HUDEP-2 (cell line): Measurements from ENCODE around the gene CLASP2.
"Not testable (repeated sequence)": the region's sequence is repeated elsewhere in the genome, so short reads cannot be mapped to it uniquely, and the experiment has no call there.

Experiments used
- DNase-seq, 76 experiments: peaks; one replicate each; lab custom pipeline; 2025; ENCODE audit not compliant: unreplicated experiment in 76 of 76; lab: John Stamatoyannopoulos, UW

The CLASP2 gene

GRCh38 chr3:33717866-33718594, at the start of gene CLASP2:
Gene CLASP2 (minus strand): TSS chr3:33718254. CDS start chr3:33718002, 252 bp downstream.
- DNase-seq = peak in 74 of 76 experiments; percentile 22 to 85 (median 67)

- DNase-seq = no peak
These were observed 40.8 kb upstream of the CLASP2 start for GRCh38 chr3:33758864-33759263.

DNA sequence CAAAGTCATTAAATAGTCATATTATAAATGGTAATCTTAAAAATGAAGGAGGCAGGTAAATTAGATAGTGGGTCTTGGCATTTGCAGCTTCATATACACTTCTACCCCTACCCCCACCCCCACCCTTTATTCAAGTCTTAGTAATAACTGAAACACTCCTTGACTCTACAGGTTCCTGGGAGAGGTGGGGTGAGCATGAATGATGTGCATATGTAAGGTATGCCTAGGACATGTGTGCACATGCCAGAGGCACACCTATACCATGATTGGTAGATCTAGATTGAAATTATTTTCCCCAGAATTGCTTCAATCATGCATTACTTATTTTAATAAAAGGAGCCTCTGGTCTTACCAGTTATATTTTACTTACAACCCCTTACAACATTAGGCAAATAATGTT, 40.2 kb upstream of the CLASP2 start:
- no peak for DNase-seq

- not testable (repeated sequence) for DNase-seq
These were observed 36.3 kb upstream of the CLASP2 start for GRCh38 chr3:33754391-33754790.

- no peak for DNase-seq
These were observed 33.3 kb upstream of the CLASP2 start for GRCh38 chr3:33751336-33751735.

- DNase-seq = no peak
These were observed 32.1 kb upstream of the CLASP2 start for GRCh38 chr3:33750211-33750548.

DNA sequence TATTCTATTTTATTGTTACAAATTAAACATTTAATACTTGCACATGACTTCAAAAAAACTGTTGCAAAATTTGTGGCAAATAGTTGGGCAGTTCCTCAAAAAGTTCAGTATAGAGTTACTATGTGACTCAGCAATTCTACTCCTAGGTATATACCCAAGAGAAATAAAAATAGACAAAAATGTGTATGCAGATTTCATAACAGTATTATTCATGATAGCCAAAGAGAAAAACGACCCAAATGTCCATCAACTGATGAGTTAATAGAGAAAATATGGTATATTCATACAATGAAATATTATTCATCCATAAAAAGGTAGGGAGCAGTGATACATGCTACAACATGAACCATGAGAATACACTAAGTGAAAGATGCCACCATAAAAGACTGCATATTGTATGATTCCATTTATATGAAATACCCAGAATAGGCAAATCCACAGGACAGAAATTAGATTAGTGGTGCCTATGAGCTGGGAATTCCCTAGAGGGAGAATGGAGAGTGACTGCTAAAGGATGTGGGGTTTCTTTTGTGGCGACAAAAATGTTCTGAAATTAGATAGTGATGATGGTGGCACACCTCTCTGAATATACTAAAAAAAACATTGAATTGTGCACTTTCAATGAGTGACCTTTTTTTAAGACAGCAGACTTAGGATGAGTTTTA, 31.6 kb upstream of the CLASP2 start:
- DNase-seq = no peak

- no peak for DNase-seq
These were observed 28.5 kb upstream of the CLASP2 start for GRCh38 chr3:33746416-33747116.

DNA sequence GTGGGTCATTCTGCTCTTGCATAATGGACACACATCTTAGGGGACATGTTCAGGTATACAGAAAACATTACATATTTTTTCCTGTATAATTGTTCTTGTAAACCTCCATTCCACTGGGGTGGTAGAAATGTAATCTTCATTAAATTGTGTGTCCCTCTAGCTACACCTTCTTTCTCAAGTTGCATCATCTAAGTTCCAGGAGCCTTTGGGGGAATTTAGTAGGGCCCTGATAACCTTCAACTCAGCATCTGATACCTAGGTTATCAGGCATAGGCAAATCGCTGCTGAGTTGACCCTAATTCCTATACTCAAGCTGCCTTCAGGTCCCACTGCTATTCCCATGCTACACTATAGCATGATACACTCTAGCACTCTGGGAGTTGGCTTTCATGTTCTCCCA, 19.1 kb upstream of the CLASP2 start:
- DNase-seq = no peak

- no peak for DNase-seq
These were observed 14.3 kb upstream of the CLASP2 start for GRCh38 chr3:33732394-33732793.

DNA sequence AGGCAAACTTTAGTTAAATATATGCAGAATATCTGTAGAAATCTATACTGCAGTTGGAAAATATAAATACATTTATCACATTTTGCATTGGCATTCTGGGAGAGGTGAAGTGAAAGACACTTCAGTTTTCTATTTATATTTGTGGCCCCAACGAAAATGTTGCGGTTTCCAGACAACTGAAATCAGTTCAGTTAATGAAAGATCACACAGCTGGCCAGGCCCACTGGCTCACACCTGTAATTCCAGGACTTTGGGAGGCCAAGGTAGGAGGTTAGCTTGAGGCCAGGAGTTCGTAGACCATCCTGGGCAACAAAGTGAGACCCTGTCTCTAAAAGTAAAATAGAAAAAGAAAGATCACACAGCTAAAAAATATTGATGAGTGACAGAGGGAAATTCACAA, 11.9 kb upstream of the CLASP2 start:
- no peak for DNase-seq

DNA sequence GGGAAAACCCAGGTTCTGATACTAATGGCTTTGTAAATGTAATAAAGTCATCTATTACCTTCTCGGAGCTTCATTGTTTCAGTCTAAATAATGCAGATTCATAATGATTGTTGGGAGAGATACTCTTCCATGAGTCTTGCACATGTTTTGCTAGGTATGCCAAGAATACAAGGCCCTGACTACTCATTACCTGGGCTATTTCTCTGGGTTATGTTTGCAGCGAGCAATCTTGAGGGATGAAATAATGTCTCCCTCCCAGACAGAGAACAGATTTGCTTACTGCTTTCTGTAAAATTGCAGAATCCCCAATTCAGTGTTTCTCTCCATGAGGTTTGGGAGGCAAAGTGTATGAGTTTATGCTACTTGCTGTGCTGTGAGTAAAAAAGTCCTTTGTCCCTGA, 6.2 kb upstream of the CLASP2 start:
- no peak for DNase-seq

DNA sequence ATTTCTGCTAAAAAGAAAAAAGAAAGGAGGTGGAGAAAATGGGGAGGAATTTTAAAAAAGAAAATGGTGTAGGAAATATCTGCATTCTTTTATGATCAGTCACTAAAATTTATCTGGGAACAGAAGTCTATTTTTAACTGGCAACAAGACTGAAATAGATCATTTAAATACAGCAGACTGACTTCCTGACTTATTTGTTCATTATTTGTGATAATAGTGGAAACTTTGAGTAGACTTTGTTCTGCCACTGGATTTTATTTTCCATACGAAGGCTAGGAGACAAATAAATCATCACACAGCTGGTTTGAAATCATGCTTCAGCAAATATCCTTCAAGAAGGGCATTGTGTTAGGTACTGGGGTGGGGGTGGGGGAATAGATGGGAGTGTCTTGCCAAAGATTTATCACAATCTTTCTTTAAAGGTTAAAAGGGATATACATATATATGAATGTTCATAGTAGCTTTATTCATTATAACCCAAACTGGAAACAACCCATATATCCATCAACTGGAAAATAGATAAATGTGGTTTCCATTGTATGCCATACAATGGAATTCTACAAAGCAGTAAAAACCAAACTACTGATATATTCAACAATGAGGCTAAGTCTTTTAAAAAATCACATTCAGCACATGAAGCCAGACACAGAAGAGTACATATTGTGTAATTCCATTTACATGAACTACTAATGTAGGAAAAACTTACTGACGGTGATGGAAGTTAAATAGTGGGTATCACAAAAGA, 4.7 kb upstream of the CLASP2 start:
- no peak for DNase-seq

DNA sequence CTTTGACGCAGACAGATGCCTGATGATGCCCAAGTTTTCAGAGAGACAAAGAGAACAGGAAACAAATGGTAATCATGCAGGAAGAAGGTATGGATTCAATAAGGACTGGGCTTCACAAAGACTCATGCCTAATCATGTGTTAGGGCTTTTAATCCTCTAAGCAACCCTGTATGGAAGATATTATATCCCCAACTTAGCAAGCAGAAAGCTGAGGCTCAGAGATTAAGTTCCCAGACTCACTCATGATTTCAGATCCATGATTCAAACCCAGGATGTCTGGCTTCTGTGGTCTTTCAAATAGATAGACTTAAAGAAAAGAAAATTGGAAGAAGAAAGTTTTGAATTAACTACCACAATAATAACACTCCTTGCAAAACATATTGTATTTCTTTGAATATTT, 4.1 kb upstream of the CLASP2 start:
- no peak for DNase-seq

DNA sequence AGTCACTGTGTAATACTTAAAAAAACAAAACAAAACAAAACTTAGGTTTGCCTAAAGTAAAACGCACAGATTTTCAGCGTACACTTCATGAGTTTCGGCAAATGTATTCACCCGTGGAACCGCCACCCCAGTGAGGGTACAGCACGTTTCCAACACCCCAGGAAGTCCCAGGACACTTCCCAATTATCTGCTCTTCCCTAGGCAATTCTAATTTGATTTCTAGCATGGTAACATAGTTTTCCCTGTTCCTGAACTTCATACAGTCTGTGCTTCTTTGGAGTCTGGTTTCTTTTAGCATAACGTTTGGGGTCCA, 497 bp upstream of the CLASP2 start:
- no peak for DNase-seq

GRCh38 chr3:33717616-33717865, 513 bp downstream of the CLASP2 start:
- DNase-seq = peak in 39 of 76 experiments; percentile 3 to 70 (median 46)

- DNase-seq = peak in 6 of 76 experiments; percentile 5 to 13 (median 7)
These were observed 1.8 kb downstream of the CLASP2 start for GRCh38 chr3:33716227-33716626.

DNA sequence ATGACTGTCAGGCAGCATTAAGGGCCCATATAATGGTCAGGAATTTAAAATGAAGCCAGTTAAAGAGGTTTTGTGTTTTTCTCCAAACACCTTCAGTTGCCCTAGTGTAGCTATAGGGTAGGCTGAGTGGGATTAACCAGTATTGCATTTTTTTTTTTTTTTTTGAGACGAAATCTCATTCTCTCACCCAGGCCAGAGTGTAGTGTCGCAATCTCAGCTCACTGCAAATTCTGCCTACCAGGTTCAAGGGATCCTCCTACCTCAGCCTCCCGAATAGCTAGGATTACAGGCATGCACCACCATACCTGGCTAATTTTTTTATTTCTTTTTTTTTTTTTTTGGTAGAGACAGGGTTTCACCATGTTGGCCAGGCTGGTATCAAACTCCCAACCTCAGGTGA, 7.0 kb downstream of the CLASP2 start:
- DNase-seq = no peak

- no peak for DNase-seq
These were observed 12.0 kb downstream of the CLASP2 start for GRCh38 chr3:33706056-33706455.

GRCh38 chr3:33704891-33705290, 13.2 kb downstream of the CLASP2 start:
- no peak for DNase-seq

DNA sequence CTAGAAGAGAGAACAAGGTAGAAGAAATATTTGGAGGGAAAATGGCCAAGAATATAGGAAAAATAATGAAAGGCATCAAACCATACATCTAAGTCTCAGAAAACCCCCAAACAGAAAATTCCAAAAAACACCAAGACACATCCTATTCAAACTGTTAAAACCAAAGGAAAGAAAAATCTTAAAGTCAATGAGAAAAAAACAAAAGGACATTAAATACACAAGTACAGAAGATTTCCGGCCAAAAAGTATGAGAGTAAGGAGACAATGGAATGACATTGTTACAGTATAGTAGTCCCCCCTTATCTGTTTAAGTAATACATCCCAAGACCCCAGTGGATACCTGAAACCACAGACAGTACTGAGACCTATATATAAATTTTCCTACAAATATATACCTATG, 18.8 kb downstream of the CLASP2 start:
- DNase-seq = no peak

- no peak for DNase-seq
These were observed 23.1 kb downstream of the CLASP2 start for GRCh38 chr3:33694944-33695343.
